ENCODE results near the gene GNB5.

The GNB5 gene

DNA sequence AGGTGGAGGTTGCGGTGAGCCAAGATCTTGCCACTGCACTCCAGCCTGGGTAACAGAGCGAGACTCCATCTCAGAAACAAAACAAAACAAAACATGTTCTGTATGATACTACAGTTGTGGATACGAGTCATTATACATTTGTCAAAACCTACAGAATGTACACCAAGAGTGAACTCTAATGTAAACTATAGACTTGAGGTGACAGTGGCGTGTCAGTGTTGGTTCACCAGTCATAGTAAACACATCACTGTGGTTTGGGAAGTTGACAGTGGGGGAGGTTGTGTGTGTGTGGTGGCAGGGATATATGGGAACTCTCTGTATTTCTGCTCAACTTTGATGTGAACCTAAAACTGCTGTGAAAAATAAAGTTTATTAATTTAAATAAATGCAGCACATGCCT lies 33.0 kb upstream of the GNB5 start:
- Histone ChIP-seq H3K27me3 (ENCODE audit: control insufficient read depth, insufficient read depth, low read length) (no peaks in the 10 kb centered on the region), H3K4me3 (ENCODE audit: low read length) (no peak overlapping the region), H3K9me3 (ENCODE audit: control insufficient read depth, low read length) (no peaks in the 10 kb centered on the region), H3K9ac (ENCODE audit: low read length) (no peak overlapping the region), H3K36me3 (ENCODE audit: control insufficient read depth, insufficient read depth, low read length) (peaks cover 11% of the 10 kb centered on the region), H3K4me1 (ENCODE audit: control insufficient read depth, insufficient read depth, low read length) (peaks cover 6% of the 10 kb centered on the region)

GRCh38 chr15:52221730-52222129 lies 30.5 kb upstream of the GNB5 start:
- peaks cover 20% of the 10 kb centered on the region for H3K36me3 ChIP-seq (ENCODE audit: control insufficient read depth, insufficient read depth, low read length)
- no peak overlapping the region for H3K4me3 ChIP-seq (ENCODE audit: low read length)
- no peak overlapping the region for H3K9ac ChIP-seq (ENCODE audit: low read length)
- no peaks in the 10 kb centered on the region for H3K4me1 ChIP-seq (ENCODE audit: control insufficient read depth, insufficient read depth, low read length)
- H3K9me3 ChIP-seq (ENCODE audit: control insufficient read depth, low read length): no peaks in the 10 kb centered on the region
- H3K27me3 ChIP-seq (ENCODE audit: control insufficient read depth, insufficient read depth, low read length): no peaks in the 10 kb centered on the region

DNA sequence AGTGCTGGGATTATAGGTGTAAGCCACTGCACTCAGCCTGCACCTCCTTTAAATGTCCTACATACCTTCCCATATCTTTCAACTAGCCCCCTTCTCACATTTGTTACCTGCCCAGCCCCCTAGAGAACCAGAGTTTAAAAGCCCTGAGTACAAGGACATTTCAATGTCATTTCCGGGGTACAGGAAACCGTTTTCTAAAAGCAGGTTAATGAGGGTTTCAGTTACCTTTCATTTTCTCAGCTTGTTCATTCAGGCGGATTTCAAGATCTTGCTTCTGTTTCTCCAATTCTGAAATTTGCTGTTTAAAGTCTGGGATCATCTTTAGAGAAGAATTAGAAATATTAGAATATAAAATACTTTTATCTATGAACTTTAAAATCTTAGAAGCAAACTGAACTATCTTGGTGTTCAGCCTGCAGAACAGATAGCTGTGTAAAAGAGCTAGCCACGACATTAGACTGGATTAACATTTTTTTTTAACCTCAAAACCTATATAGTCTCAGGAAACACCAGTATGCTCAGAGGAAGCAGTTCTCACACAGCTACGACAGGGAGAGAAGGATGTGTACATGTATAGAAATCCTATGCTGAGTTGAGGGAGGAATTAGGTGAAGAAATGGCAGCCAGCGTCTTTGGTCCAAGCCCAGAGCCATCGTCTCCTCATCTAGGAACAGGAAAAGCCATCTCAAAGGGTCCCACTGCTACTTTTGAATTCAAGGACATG lies 29.9 kb upstream of the GNB5 start:
- Histone ChIP-seq H3K9me3 (ENCODE audit: control insufficient read depth, low read length) (no peaks in the 10 kb centered on the region), H3K4me1 (ENCODE audit: control insufficient read depth, insufficient read depth, low read length) (no peaks in the 10 kb centered on the region), H3K27me3 (ENCODE audit: control insufficient read depth, insufficient read depth, low read length) (no peaks in the 10 kb centered on the region), H3K36me3 (ENCODE audit: control insufficient read depth, insufficient read depth, low read length) (peaks cover 23% of the 10 kb centered on the region), H3K9ac (ENCODE audit: low read length) (no peak overlapping the region), H3K4me3 (ENCODE audit: low read length) (no peak overlapping the region)

- H3K27me3 ChIP-seq (ENCODE audit: control insufficient read depth, insufficient read depth, low read length): no peaks in the 10 kb centered on the region
- H3K4me3 ChIP-seq (ENCODE audit: low read length): no peak overlapping the region
- H3K9me3 ChIP-seq (ENCODE audit: control insufficient read depth, low read length): no peaks in the 10 kb centered on the region
- peaks cover 23% of the 10 kb centered on the region for H3K36me3 ChIP-seq (ENCODE audit: control insufficient read depth, insufficient read depth, low read length)
- H3K4me1 ChIP-seq (ENCODE audit: control insufficient read depth, insufficient read depth, low read length): no peaks in the 10 kb centered on the region
- H3K9ac ChIP-seq (ENCODE audit: low read length): no peak overlapping the region
Observed at GRCh38 chr15:52220251-52220650, 29.1 kb upstream of the GNB5 start.

GRCh38 chr15:52218816-52219215 lies 27.6 kb upstream of the GNB5 start:
- no peak overlapping the region for H3K4me3 ChIP-seq (ENCODE audit: low read length)
- H3K36me3 ChIP-seq (ENCODE audit: control insufficient read depth, insufficient read depth, low read length): peaks cover 23% of the 10 kb centered on the region
- H3K9me3 ChIP-seq (ENCODE audit: control insufficient read depth, low read length): no peaks in the 10 kb centered on the region
- no peak overlapping the region for H3K9ac ChIP-seq (ENCODE audit: low read length)
- H3K4me1 ChIP-seq (ENCODE audit: control insufficient read depth, insufficient read depth, low read length): no peaks in the 10 kb centered on the region
- H3K27me3 ChIP-seq (ENCODE audit: control insufficient read depth, insufficient read depth, low read length): no peaks in the 10 kb centered on the region

GRCh38 chr15:52218371-52218770 lies 27.2 kb upstream of the GNB5 start:
- Histone ChIP-seq H3K27me3 (ENCODE audit: control insufficient read depth, insufficient read depth, low read length) (no peaks in the 10 kb centered on the region), H3K9me3 (ENCODE audit: control insufficient read depth, low read length) (no peaks in the 10 kb centered on the region), H3K9ac (ENCODE audit: low read length) (no peak overlapping the region), H3K36me3 (ENCODE audit: control insufficient read depth, insufficient read depth, low read length) (peaks cover 23% of the 10 kb centered on the region), H3K4me1 (ENCODE audit: control insufficient read depth, insufficient read depth, low read length) (no peaks in the 10 kb centered on the region), H3K4me3 (ENCODE audit: low read length) (no peak overlapping the region)

GRCh38 chr15:52217186-52217585 lies 26.0 kb upstream of the GNB5 start:
- H3K9ac ChIP-seq (ENCODE audit: low read length): no peak overlapping the region
- no peak overlapping the region for H3K4me3 ChIP-seq (ENCODE audit: low read length)
- H3K9me3 ChIP-seq (ENCODE audit: control insufficient read depth, low read length): no peaks in the 10 kb centered on the region
- no peaks in the 10 kb centered on the region for H3K27me3 ChIP-seq (ENCODE audit: control insufficient read depth, insufficient read depth, low read length)
- H3K4me1 ChIP-seq (ENCODE audit: control insufficient read depth, insufficient read depth, low read length): no peaks in the 10 kb centered on the region
- peaks cover 18% of the 10 kb centered on the region for H3K36me3 ChIP-seq (ENCODE audit: control insufficient read depth, insufficient read depth, low read length)

GRCh38 chr15:52214553-52214952 lies 23.4 kb upstream of the GNB5 start:
- H3K4me3 ChIP-seq (ENCODE audit: low read length): no peak overlapping the region
- H3K27me3 ChIP-seq (ENCODE audit: control insufficient read depth, insufficient read depth, low read length): no peaks in the 10 kb centered on the region
- H3K9me3 ChIP-seq (ENCODE audit: control insufficient read depth, low read length): no peaks in the 10 kb centered on the region
- H3K36me3 ChIP-seq (ENCODE audit: control insufficient read depth, insufficient read depth, low read length): peaks cover 15% of the 10 kb centered on the region
- no peaks in the 10 kb centered on the region for H3K4me1 ChIP-seq (ENCODE audit: control insufficient read depth, insufficient read depth, low read length)
- H3K9ac ChIP-seq (ENCODE audit: low read length): no peak overlapping the region

- Histone ChIP-seq H3K36me3 (ENCODE audit: control insufficient read depth, insufficient read depth, low read length) (peaks cover 15% of the 10 kb centered on the region), H3K27me3 (ENCODE audit: control insufficient read depth, insufficient read depth, low read length) (no peaks in the 10 kb centered on the region), H3K9ac (ENCODE audit: low read length) (no peak overlapping the region), H3K9me3 (ENCODE audit: control insufficient read depth, low read length) (no peaks in the 10 kb centered on the region), H3K4me3 (ENCODE audit: low read length) (no peak overlapping the region), H3K4me1 (ENCODE audit: control insufficient read depth, insufficient read depth, low read length) (no peaks in the 10 kb centered on the region)
Observed at GRCh38 chr15:52213206-52213605, 22.0 kb upstream of the GNB5 start.

DNA sequence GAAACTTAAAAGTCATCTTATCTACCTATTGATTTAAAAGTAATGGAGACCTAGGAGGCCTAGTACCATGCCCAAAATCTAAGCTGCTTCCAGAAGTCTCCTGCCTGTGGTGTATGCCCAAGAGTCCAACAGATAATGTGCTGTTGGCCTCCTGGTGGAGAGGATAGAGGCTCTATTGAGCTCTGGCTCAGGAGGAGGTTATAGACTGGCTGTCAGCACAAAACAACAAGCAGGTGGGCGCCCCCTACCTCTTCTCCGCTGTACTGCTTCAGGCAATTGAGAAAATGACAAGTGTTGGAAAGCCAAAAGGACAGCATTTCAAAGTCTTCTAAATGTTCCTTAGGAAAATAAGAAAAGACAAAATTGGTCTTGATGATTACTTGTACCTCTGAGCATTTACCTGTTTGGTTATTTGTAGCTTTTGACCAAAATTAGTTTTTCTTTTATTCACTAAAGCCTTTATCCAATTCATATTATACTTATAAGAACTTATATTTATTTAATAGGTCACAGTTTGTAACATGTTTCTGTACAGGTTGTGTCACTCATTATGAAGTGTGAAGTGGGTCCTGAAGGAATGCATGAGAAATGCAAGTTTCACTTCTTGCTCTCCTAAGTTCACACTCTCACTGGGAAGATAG lies 17.2 kb upstream of the GNB5 start:
- H3K9me3 ChIP-seq (ENCODE audit: control insufficient read depth, low read length): no peaks in the 10 kb centered on the region
- H3K36me3 ChIP-seq (ENCODE audit: control insufficient read depth, insufficient read depth, low read length): peaks cover 9% of the 10 kb centered on the region
- no peak overlapping the region for H3K9ac ChIP-seq (ENCODE audit: low read length)
- no peak overlapping the region for H3K4me3 ChIP-seq (ENCODE audit: low read length)
- no peaks in the 10 kb centered on the region for H3K27me3 ChIP-seq (ENCODE audit: control insufficient read depth, insufficient read depth, low read length)
- no peaks in the 10 kb centered on the region for H3K4me1 ChIP-seq (ENCODE audit: control insufficient read depth, insufficient read depth, low read length)

DNA sequence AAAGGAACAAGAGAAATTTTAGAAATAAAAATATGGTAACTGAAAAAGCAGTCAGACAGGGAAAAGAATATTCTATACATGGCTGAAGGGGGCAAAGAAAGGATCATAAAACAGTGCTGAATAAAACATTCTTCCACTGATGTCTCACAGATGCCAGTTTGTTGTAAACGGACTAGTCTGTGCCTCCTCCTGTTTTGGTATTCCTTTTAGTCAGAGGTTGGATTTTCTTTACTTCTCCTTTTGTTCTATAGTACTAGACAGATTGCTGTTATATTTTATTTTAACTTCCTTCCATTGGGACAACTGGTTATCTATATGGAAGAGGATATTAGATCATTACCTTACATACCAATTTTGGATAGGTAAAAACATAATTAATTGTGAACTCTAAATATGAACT lies 16.0 kb upstream of the GNB5 start:
- Histone ChIP-seq H3K9me3 (ENCODE audit: control insufficient read depth, low read length) (no peaks in the 10 kb centered on the region), H3K27me3 (ENCODE audit: control insufficient read depth, insufficient read depth, low read length) (no peaks in the 10 kb centered on the region), H3K36me3 (ENCODE audit: control insufficient read depth, insufficient read depth, low read length) (peaks cover 9% of the 10 kb centered on the region), H3K4me3 (ENCODE audit: low read length) (no peak overlapping the region), H3K4me1 (ENCODE audit: control insufficient read depth, insufficient read depth, low read length) (no peaks in the 10 kb centered on the region), H3K9ac (ENCODE audit: low read length) (no peak overlapping the region)

- H3K4me1 ChIP-seq (ENCODE audit: control insufficient read depth, insufficient read depth, low read length): no peaks in the 10 kb centered on the region
- no peak overlapping the region for H3K4me3 ChIP-seq (ENCODE audit: low read length)
- no peaks in the 10 kb centered on the region for H3K9me3 ChIP-seq (ENCODE audit: control insufficient read depth, low read length)
- no peak overlapping the region for H3K9ac ChIP-seq (ENCODE audit: low read length)
- peaks cover 9% of the 10 kb centered on the region for H3K36me3 ChIP-seq (ENCODE audit: control insufficient read depth, insufficient read depth, low read length)
- no peaks in the 10 kb centered on the region for H3K27me3 ChIP-seq (ENCODE audit: control insufficient read depth, insufficient read depth, low read length)
Observed at GRCh38 chr15:52206446-52206845, 15.3 kb upstream of the GNB5 start.
